CD4-positive, alpha-beta T cell (primary cell): Measurements from ENCODE around the gene PEBP1. TPM values are rescaled to one million over a fixed set of nuclear protein-coding genes. Genes with fewer than 3 reads are reported as not detected.

Experiments
- ATAC-seq: fragments of 200-7000 bp; cut with Tn5 transposase; one replicate; pipeline ENCODE4 v1.10.0; 2022; ENCODE audit warnings: mild to moderate bottlenecking; ENCODE audit not compliant: poor library complexity
- CTCF ChIA-PET: fragments of 350-600 bp; sonication (Branson Sonifier 250); formaldehyde crosslinking; loops from one replicate; lab custom pipeline; 2021; ENCODE audit warnings: antibody characterized with exemption, inconsistent platforms; lab: Charles Lee
- POLR2A ChIA-PET: fragments of 350-600 bp; sonication (Branson Sonifier 250); formaldehyde crosslinking; loops from one replicate; lab custom pipeline; 2021; ENCODE audit warnings: antibody characterized with exemption, inconsistent platforms; lab: Charles Lee
- DNase-seq, 14 experiments: peaks; one replicate each; pipeline ENCODE4 v3.0.0-alpha.2; 2013 to 2020; ENCODE audit warnings: mixed read lengths in 2 of 14
- H3K27ac ChIP-seq, 2 donors: one replicate each; pipeline versions ENCODE4 v1.5.1 to v1.7.0; 2013; ENCODE audit warnings: low read length in 2 of 2, low read depth in 1 of 2, mild to moderate bottlenecking in 1 of 2
- H3K27me3 ChIP-seq, 2 experiments: 1 replicate in 1 of 2; 2 replicates in 1 of 2; pipeline versions ENCODE4 v1.6.1 to v1.7.0; 2013; ENCODE audit warnings: low read length in 2 of 2, control low read depth in 1 of 2, mild to moderate bottlenecking in 1 of 2, moderate library complexity in 1 of 2; ENCODE audit not compliant: insufficient read depth in 2 of 2, control insufficient read depth in 1 of 2
- H3K36me3 ChIP-seq: one replicate; pipeline ENCODE4 v1.6.1; 2013; ENCODE audit warnings: low read length, control low read depth; ENCODE audit not compliant: insufficient read depth
- H3K4me1 ChIP-seq: one replicate; pipeline ENCODE4 v1.6.1; 2013; ENCODE audit warnings: low read length, control low read depth; ENCODE audit not compliant: insufficient read depth
- H3K4me3 ChIP-seq: one replicate; pipeline ENCODE4 v1.5.1; 2013; ENCODE audit warnings: mild to moderate bottlenecking, low read length, moderate library complexity
- H3K9me3 ChIP-seq, 2 experiments: 1 replicate in 1 of 2; 2 replicates in 1 of 2; pipeline versions ENCODE4 v1.6.1 to v1.7.0; 2013; ENCODE audit warnings: low read length in 2 of 2, mild to moderate bottlenecking in 2 of 2, control low read depth in 1 of 2, moderate library complexity in 1 of 2; ENCODE audit not compliant: control insufficient read depth in 1 of 2, insufficient read depth in 1 of 2
- H3K27ac Mint-ChIP-seq: one replicate; pipeline ENCODE4 v1.8.0; 2020; ENCODE audit warnings: mixed read lengths
- H3K27me3 Mint-ChIP-seq: one replicate; pipeline ENCODE4 v1.8.0; 2021; ENCODE audit warnings: mixed read lengths
- H3K36me3 Mint-ChIP-seq: one replicate; pipeline ENCODE4 v1.8.0; 2021; ENCODE audit warnings: low read depth, mixed read lengths
- H3K4me1 Mint-ChIP-seq: one replicate; pipeline ENCODE4 v1.8.0; 2021; ENCODE audit warnings: low read depth, mixed read lengths
- H3K4me3 Mint-ChIP-seq: one replicate; pipeline ENCODE4 v1.8.0; 2020; ENCODE audit warnings: mild to moderate bottlenecking, mixed read lengths
- H3K9me3 Mint-ChIP-seq: one replicate; pipeline ENCODE4 v1.8.0; 2020; ENCODE audit warnings: mixed read lengths
- intact Hi-C, 2 experiments: fragments of 100-400 bp; cut with DNase I in 1 of 2; cut with micrococcal nuclease in 1 of 2; formaldehyde crosslinking; loops; one replicate each; pipeline versions ENCODE4 v1.15.1 to v1.9.0; 2023 to 2025; cut with DNase I, micrococcal nuclease
- total RNA-seq, 174 experiments: library from RNA in 2 of 174; stranded (reverse) in 2 of 174; gene quantifications; one replicate each; pipeline ENCODE4 v1.2.3 and lab custom pipeline; 2021 to 2026
- TF ChIP-seq, protein P1 (sequence below): fragments of 200-600 bp; IDR thresholded peaks from one replicate; pipeline ENCODE4 v1.8.0; 2022; ENCODE audit warnings: antibody characterized with exemption, mild to moderate bottlenecking

The PEBP1 gene
- total RNA-seq, 2 experiments from 2014 or later, result 116 to 119 TPM

GRCh38 chr12:118098401-118098800 is 37.5 kb upstream of the PEBP1 start:
- ChIA-PET POLR2A (no interaction called here), CTCF (no interaction called here)
- H3K27me3 Mint-ChIP-seq, result peaks cover 15% of the 10 kb centered on the region
- no peak overlapping the region for H3K4me3 Mint-ChIP-seq
- Histone ChIP-seq H3K27ac (no peak overlapping the region), H3K9me3 (peaks cover 0 to 3% of the 10 kb centered on the region in 2 experiments), H3K4me1 (peaks cover 7% of the 10 kb centered on the region), H3K4me3 (no peak overlapping the region), H3K27me3 (peaks cover 5 to 9% of the 10 kb centered on the region in 2 experiments), H3K36me3 (no peaks in the 10 kb centered on the region)
- no peak for DNase-seq
- peaks cover 5% of the 10 kb centered on the region for H3K4me1 Mint-ChIP-seq
- no peaks in the 10 kb centered on the region for H3K36me3 Mint-ChIP-seq
- no peaks in the 10 kb centered on the region for H3K9me3 Mint-ChIP-seq
- TF ChIP-seq, protein P1, sequence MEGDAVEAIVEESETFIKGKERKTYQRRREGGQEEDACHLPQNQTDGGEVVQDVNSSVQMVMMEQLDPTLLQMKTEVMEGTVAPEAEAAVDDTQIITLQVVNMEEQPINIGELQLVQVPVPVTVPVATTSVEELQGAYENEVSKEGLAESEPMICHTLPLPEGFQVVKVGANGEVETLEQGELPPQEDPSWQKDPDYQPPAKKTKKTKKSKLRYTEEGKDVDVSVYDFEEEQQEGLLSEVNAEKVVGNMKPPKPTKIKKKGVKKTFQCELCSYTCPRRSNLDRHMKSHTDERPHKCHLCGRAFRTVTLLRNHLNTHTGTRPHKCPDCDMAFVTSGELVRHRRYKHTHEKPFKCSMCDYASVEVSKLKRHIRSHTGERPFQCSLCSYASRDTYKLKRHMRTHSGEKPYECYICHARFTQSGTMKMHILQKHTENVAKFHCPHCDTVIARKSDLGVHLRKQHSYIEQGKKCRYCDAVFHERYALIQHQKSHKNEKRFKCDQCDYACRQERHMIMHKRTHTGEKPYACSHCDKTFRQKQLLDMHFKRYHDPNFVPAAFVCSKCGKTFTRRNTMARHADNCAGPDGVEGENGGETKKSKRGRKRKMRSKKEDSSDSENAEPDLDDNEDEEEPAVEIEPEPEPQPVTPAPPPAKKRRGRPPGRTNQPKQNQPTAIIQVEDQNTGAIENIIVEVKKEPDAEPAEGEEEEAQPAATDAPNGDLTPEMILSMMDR, result no peak
- no peak overlapping the region for H3K27ac Mint-ChIP-seq
- no peak for ATAC-seq
- intact Hi-C loops, result no loop called here

DNA sequence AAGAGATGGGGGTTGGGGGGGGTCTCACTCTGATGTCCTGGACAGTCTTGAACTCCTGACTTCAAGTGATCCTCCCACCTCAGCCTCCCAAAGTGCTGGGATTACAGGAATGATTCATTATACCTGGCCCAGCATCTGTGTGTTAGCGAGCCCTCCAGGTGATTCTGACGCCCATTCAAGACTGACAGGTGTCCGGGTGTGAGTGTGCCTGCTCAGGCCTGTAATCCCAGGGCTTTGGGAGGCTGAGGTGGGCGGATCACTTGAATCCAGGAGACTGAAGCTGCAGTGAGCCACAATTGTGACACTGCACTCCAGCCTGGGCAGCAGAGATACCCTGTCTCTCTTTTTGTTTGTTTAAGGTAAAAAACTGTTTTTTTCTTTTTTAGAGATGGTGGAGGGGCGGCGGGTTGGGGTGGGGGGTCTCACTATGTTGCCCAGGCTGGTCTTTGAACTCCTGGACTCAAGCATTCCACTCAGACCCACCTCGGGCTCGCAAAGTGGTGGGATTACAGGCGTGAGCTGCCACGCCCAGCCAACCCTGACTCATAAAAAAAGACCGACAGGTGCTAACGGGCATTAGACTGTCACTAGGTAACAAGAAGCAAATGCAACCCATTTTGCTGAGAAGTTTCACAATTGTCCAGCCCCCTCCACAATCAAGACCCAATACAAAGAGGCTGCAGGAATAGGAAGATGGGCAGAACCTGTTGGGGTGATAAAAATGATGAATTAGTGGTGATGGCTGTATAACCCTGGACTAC is 36.8 kb upstream of the PEBP1 start:
- POLR2A ChIA-PET, result no interaction called here
- TF ChIP-seq, protein P1, result no peak
- Histone ChIP-seq H3K4me3 (no peak overlapping the region), H3K36me3 (no peaks in the 10 kb centered on the region), H3K4me1 (peaks cover 10% of the 10 kb centered on the region), H3K27ac (no peak overlapping the region), H3K27me3 (peaks cover 6 to 11% of the 10 kb centered on the region in 2 experiments), H3K9me3 (peaks cover 0 to 5% of the 10 kb centered on the region in 2 experiments)
- Mint-ChIP-seq H3K4me1 (peaks cover 5% of the 10 kb centered on the region), H3K4me3 (no peak overlapping the region), H3K27me3 (peaks cover 15% of the 10 kb centered on the region), H3K36me3 (no peaks in the 10 kb centered on the region), H3K9me3 (no peaks in the 10 kb centered on the region), H3K27ac (no peak overlapping the region)
- intact Hi-C loops, result no loop called here
- DNase-seq (no peak), ATAC-seq (no peak)
- CTCF ChIA-PET, result no interaction called here

DNA sequence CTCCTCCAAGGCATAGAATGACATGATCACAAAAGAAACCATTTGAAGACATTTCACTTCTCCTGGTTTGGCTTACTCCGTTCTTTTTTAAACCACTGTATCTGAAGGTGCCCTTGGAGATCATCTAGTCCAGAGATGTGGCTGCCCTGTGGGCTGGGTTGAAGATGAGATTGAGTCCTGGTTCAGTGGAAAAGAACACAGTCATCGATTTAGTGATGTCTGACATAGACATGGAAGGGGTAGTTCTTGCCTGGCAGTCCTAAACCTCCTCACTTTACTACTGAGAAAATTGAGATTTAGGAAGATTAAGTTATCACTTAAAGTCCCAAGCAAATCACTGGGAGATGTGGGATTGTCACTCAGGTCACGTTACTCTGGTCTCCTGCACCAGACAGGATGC is 34.9 kb upstream of the PEBP1 start:
- Mint-ChIP-seq H3K4me1 (peaks cover 10% of the 10 kb centered on the region), H3K27me3 (peaks cover 27% of the 10 kb centered on the region), H3K36me3 (no peaks in the 10 kb centered on the region), H3K27ac (no peak overlapping the region), H3K4me3 (no peak overlapping the region), H3K9me3 (no peaks in the 10 kb centered on the region)
- TF ChIP-seq, protein P1, result no peak
- H3K36me3 ChIP-seq, result no peaks in the 10 kb centered on the region
- intact Hi-C loops, result no loop called here
- ChIA-PET POLR2A (no interaction called here), CTCF (no interaction called here)
- peaks cover 15% of the 10 kb centered on the region for H3K4me1 ChIP-seq
- DNase-seq (no peak), ATAC-seq (no peak)
- H3K27me3 ChIP-seq, result peaks cover 14 to 17% of the 10 kb centered on the region in 2 experiments
- H3K4me3 ChIP-seq, result no peak overlapping the region
- H3K27ac ChIP-seq, result no peak overlapping the region
- H3K9me3 ChIP-seq, result peaks cover 0 to 8% of the 10 kb centered on the region in 2 experiments
